GM20000 (cell line): ENCODE data around the gene GNE.
"Not testable (repeated sequence)": the region's sequence is repeated elsewhere in the genome, so short reads cannot be mapped to it uniquely, and the experiment has no call there.

Source experiments
- DNase-seq: peaks from one replicate; pipeline ENCODE4 v3.0.0; 2012; ENCODE audit warnings: low spot score
- TF ChIP-seq, protein P1 (sequence below): IDR thresholded peaks from 2 replicates; pipeline ENCODE4 v1.5.1; 2012; ENCODE audit warnings: mild to moderate bottlenecking, control low read depth; ENCODE audit errors: extremely low read depth, missing control alignments

The GNE gene, protein sequence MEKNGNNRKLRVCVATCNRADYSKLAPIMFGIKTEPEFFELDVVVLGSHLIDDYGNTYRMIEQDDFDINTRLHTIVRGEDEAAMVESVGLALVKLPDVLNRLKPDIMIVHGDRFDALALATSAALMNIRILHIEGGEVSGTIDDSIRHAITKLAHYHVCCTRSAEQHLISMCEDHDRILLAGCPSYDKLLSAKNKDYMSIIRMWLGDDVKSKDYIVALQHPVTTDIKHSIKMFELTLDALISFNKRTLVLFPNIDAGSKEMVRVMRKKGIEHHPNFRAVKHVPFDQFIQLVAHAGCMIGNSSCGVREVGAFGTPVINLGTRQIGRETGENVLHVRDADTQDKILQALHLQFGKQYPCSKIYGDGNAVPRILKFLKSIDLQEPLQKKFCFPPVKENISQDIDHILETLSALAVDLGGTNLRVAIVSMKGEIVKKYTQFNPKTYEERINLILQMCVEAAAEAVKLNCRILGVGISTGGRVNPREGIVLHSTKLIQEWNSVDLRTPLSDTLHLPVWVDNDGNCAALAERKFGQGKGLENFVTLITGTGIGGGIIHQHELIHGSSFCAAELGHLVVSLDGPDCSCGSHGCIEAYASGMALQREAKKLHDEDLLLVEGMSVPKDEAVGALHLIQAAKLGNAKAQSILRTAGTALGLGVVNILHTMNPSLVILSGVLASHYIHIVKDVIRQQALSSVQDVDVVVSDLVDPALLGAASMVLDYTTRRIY

DNA sequence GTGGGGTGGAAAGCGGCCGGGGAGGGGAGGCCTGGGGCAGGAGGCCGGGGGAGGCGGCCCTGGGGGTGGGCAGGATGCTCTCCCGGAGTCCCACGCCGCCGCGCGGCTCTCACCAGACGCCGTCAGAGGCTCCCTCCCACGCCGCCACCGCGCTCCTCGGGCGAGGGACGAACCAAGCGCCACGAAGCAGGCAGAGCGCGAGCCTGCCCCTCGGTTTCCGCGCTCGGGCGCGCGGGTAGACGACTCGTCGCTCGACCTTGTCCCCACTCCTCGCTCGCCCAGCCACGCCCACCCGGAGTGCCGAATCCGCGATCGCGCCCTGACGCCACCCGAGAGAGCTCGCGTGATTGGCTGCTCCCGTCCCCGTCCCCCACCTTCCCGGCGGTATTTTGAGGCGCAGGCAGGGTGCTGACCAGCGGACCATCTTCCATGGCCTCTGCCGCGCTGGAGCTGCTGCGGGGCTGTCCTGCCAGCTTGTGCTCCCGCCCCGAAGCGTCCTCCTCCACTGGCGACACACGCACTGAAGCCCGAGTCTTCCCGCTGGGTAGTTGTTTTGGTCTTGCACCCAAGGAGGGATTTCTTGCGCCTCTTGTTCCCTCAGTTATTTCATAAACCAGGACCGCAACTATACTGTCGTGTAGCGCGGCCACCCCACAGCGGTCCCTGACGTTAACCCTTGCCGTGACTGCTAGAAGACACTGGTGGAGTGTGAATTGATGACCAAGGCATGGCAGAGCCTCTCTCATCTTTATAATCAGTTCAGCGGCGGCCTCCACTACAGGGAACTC is at the start of gene GNE:
Gene GNE (minus strand): TSS at position 241 of the 788 bp plus-strand sequence. CDS start 9,093 bp downstream, outside the sequence.
- DNase-seq: peak; percentile 95
- TF ChIP-seq, protein P1, sequence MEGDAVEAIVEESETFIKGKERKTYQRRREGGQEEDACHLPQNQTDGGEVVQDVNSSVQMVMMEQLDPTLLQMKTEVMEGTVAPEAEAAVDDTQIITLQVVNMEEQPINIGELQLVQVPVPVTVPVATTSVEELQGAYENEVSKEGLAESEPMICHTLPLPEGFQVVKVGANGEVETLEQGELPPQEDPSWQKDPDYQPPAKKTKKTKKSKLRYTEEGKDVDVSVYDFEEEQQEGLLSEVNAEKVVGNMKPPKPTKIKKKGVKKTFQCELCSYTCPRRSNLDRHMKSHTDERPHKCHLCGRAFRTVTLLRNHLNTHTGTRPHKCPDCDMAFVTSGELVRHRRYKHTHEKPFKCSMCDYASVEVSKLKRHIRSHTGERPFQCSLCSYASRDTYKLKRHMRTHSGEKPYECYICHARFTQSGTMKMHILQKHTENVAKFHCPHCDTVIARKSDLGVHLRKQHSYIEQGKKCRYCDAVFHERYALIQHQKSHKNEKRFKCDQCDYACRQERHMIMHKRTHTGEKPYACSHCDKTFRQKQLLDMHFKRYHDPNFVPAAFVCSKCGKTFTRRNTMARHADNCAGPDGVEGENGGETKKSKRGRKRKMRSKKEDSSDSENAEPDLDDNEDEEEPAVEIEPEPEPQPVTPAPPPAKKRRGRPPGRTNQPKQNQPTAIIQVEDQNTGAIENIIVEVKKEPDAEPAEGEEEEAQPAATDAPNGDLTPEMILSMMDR: no peak

DNA sequence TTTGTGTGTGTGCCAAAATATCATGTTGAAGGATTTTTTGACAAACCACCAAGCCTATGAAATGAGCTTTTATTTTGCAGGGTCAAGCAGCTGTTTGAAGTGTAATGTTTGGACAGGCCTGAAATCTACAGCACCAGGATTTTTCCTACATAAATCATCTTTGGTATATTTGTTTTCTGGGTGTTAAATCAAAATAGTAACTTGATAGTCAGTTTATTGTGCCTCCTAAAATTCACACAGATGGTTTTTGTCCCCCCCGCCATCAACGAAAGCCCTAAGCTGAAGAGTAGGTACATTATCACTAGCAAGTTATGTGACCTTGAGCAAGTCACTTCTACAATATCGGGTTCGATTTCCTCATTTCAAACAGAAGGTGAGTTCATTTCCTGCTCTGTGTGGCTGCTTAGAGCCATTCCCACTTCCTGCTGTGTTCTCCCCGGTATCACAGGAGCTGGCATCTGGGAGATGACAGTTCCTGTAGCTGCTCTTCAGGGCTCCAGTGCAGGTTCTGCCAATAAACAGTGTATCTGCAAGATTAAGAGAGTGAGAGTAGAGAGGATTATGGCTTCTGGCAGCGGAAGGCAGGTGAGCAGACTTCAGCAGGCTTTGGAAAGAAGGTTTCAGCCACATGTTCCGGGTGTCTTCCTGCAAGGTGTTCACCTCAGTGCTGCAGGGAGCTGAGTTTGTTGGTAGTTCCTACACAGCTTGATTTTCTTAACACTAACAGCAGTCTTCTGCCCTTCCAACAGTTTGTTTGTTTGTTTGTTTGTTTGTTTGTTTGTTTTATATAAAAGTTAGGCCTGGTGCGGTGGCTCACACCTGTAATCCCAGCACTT is 48.4 kb upstream of the GNE start:
- TF ChIP-seq, protein P1: no peak
- DNase-seq: no peak

DNA sequence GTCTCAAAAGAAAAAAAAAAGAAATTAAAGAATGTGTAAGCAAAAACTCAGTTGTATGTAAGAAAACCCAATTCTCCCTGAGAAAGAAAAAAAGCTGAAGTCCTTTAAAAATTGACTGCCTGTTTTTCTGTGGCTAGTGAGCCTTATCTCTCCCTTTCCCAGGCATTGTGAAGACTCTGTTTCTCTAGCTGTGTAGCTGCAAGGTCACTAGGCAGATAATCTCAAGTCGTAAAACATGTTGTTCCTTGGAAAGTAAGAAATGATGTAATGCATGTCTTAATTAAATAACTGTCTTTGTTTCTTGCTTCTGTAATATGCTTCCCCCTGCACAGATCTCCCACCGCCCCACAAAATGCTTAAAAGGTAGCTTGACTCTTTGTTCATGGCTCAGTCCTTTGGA is 46.1 kb upstream of the GNE start:
- DNase-seq: not testable (repeated sequence)

DNA sequence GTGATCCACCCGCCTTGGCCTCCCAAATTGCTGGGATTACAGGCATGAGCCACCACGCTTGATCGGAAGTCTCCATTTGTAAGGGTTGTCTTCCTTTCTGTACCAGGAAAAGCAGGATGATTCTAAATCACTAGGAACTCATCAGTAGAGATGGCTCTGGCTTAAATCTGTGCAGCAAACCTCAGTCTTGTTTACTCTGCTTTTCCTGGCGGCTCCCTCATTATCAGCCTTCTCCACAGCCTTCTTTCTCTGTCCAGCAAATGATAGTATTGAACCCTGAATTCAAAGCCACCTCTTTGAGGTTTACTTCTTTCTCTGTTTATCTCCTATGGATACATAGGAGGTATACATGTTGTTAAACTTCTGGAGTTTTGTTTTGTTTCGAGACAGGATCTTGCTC is 43.0 kb upstream of the GNE start:
- TF ChIP-seq, protein P1: no peak
- no peak for DNase-seq

DNA sequence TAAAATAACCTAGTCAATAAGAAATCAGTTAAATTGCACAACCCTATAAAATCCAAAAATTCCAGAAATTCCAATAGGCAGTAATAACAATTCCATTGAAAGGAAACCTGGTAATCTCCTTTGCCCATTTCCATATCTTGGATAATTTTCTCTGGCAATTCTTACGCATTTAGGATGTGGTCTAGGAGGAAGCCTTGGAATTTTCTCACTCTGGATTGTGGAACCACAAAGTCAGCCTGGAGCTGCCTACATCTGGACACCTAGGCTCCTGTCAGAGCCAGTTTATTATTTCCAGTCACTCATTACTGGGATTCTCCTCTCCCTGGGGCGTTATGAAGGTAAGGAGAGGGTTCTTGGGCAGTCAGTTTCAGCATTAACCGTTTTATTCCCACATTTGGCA is 40.3 kb upstream of the GNE start:
- DNase-seq: no peak

DNA sequence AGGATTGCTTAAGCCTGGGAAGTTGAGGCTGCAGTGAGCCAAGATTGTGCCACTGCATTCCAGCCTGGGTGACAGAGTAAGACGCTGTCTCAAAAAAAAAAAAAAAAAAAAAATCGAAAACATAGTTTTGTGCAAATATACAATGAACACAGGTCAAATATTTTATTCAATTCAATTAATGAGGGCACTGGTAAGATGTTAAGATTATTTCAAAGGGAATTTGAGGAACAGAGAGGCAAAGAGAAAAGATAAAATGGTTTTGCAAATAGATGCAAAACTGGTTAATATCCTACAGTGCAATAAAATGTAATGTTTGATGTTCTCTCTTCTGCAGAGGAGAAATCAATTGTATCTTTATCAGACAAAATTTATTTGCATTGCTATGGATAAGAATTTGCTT is 39.5 kb upstream of the GNE start:
- TF ChIP-seq, protein P1: no peak
- DNase-seq: no peak

More for the DNA sequence above, 40.3 kb upstream of the GNE start:
- TF ChIP-seq, protein P1: no peak

DNA sequence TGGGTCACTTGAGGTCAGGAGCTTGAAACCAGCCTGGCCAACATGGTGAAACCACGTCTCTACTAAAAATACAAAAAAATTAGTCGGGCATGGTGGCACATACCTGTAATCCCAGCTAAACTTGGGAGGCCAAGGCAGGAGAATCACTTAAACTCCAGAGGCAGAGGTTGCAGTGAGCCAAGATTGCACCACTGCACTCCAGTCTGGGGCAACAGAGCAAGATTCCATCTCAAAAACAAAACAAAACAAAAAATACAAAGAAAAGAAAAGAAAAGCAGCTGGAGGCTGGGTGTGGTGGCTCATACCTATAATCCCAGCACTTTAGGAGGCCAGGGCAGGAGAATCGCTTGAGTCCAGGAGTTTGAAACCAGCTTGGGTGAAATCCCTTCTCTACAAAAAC is 36.7 kb upstream of the GNE start:
- not testable (repeated sequence) for DNase-seq
